ENCODE data around the gene TPH2.

DNA sequence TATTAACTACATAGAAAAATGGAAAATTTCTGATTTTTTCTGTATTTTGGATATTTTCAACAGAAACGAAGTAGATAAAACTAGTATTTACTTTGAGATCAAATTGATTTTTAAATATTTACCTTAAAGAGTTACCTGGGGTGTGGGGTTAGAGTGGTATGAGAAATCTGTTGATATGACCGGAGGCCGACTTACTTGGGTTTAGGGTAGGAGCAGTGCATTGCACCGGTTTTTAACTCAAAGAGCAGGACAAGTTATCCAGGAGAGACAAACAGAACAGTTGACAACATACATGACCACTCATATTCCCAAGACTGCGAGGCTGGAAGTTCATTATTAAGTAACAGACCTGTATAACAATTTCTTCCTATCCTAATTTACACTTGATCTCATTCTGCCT lies 31.4 kb downstream of the TPH2 start:
- TF ChIP-seq, protein P1, sequence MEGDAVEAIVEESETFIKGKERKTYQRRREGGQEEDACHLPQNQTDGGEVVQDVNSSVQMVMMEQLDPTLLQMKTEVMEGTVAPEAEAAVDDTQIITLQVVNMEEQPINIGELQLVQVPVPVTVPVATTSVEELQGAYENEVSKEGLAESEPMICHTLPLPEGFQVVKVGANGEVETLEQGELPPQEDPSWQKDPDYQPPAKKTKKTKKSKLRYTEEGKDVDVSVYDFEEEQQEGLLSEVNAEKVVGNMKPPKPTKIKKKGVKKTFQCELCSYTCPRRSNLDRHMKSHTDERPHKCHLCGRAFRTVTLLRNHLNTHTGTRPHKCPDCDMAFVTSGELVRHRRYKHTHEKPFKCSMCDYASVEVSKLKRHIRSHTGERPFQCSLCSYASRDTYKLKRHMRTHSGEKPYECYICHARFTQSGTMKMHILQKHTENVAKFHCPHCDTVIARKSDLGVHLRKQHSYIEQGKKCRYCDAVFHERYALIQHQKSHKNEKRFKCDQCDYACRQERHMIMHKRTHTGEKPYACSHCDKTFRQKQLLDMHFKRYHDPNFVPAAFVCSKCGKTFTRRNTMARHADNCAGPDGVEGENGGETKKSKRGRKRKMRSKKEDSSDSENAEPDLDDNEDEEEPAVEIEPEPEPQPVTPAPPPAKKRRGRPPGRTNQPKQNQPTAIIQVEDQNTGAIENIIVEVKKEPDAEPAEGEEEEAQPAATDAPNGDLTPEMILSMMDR (IDR thresholded peaks at IDR 0.05), result no peak
- TF ChIP-seq EZH2 (IDR thresholded peaks at IDR 0.05), result no peak
